HG03432 (cell line): ENCODE data around the gene DTD1.

Experiments used
- ATAC-seq: cut with Tn5 transposase; IDR thresholded peaks from one replicate; pipeline ENCODE4 v1.9.1; 2021; ENCODE audit warnings: mild to moderate bottlenecking, moderate library complexity; ENCODE audit not compliant: unreplicated experiment

Gene DTD1

GRCh38 chr20:18662279-18663040 is 74.6 kb downstream of the DTD1 start:
- peak; percentile 59 for ATAC-seq

- no peak for ATAC-seq
Observed at GRCh38 chr20:18663932-18664331, 76.1 kb downstream of the DTD1 start.

GRCh38 chr20:18665135-18665534 is 77.3 kb downstream of the DTD1 start:
- ATAC-seq, result no peak

- ATAC-seq, result no peak
Observed at GRCh38 chr20:18666803-18667415, 79.1 kb downstream of the DTD1 start.

GRCh38 chr20:18669241-18670019 is 81.6 kb downstream of the DTD1 start:
- ATAC-seq, result no peak

GRCh38 chr20:18671203-18671710 is 83.4 kb downstream of the DTD1 start:
- ATAC-seq, result no peak

- ATAC-seq, result no peak
Observed at GRCh38 chr20:18672834-18673233, 85.0 kb downstream of the DTD1 start.

- no peak for ATAC-seq
Observed at GRCh38 chr20:18676396-18676795, 88.5 kb downstream of the DTD1 start.

GRCh38 chr20:18677126-18677525 is 89.3 kb downstream of the DTD1 start:
- no peak for ATAC-seq

- ATAC-seq, result no peak
Observed at GRCh38 chr20:18678549-18679419, 90.9 kb downstream of the DTD1 start.

- no peak for ATAC-seq
Observed at GRCh38 chr20:18683839-18684238, 96.0 kb downstream of the DTD1 start.

- ATAC-seq, result no peak
Observed at GRCh38 chr20:18684775-18685174, 96.9 kb downstream of the DTD1 start.

GRCh38 chr20:18685406-18685805 is 97.6 kb downstream of the DTD1 start:
- no peak for ATAC-seq

GRCh38 chr20:18686696-18687095 is 98.8 kb downstream of the DTD1 start:
- ATAC-seq, result no peak

- ATAC-seq, result no peak
Observed at GRCh38 chr20:18688676-18689075, 100.8 kb downstream of the DTD1 start.

GRCh38 chr20:18689557-18689956 is 101.7 kb downstream of the DTD1 start:
- no peak for ATAC-seq

- no peak for ATAC-seq
Observed at GRCh38 chr20:18692447-18692846, 104.6 kb downstream of the DTD1 start.

GRCh38 chr20:18694071-18694470 is 106.2 kb downstream of the DTD1 start:
- no peak for ATAC-seq

- ATAC-seq, result no peak
Observed at GRCh38 chr20:18695175-18695574, 107.3 kb downstream of the DTD1 start.

GRCh38 chr20:18698735-18699380 is 111.0 kb downstream of the DTD1 start:
- no peak for ATAC-seq
